Measurements from ENCODE around the gene BMP5.

Gene BMP5

GRCh38 chr6:55729665-55730064 is 145.7 kb downstream of the BMP5 start:
- Histone ChIP-seq H3K4me3 (ENCODE audit: low read length) (no peak overlapping the region), H3K9me3 (ENCODE audit: insufficient read depth, low read length) (no peaks in the 10 kb centered on the region), H3K27me3 (ENCODE audit: low read depth, low read length) (no peaks in the 10 kb centered on the region), H3K4me1 (ENCODE audit: low read length) (no peaks in the 10 kb centered on the region), H3K36me3 (replicated peaks; ENCODE audit: low read depth, low read length) (no peaks in the 10 kb centered on the region), H3K4me2 (ENCODE audit: low read length) (no peak overlapping the region), H3K9ac (ENCODE audit: low read length) (no peak overlapping the region), H3K27ac (ENCODE audit: low read length) (no peak overlapping the region), H2AFZ (ENCODE audit: low read depth, low read length) (no peak overlapping the region), H3K79me2 (ENCODE audit: low read length) (no peaks in the 10 kb centered on the region), H4K20me1 (ENCODE audit: insufficient read depth, low read length) (no peaks in the 10 kb centered on the region)
- TF ChIP-seq, protein P1, sequence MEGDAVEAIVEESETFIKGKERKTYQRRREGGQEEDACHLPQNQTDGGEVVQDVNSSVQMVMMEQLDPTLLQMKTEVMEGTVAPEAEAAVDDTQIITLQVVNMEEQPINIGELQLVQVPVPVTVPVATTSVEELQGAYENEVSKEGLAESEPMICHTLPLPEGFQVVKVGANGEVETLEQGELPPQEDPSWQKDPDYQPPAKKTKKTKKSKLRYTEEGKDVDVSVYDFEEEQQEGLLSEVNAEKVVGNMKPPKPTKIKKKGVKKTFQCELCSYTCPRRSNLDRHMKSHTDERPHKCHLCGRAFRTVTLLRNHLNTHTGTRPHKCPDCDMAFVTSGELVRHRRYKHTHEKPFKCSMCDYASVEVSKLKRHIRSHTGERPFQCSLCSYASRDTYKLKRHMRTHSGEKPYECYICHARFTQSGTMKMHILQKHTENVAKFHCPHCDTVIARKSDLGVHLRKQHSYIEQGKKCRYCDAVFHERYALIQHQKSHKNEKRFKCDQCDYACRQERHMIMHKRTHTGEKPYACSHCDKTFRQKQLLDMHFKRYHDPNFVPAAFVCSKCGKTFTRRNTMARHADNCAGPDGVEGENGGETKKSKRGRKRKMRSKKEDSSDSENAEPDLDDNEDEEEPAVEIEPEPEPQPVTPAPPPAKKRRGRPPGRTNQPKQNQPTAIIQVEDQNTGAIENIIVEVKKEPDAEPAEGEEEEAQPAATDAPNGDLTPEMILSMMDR (IDR thresholded peaks at IDR 0.05; ENCODE audit: low read depth, low read length), result no peak
- no peak for TF ChIP-seq EZH2phosphoT487 (IDR thresholded peaks at IDR 0.05; ENCODE audit: low read depth)

GRCh38 chr6:55726144-55726543 is 149.2 kb downstream of the BMP5 start:
- Histone ChIP-seq H3K9me3 (ENCODE audit: insufficient read depth, low read length) (no peaks in the 10 kb centered on the region), H2AFZ (ENCODE audit: low read depth, low read length) (no peak overlapping the region), H3K4me2 (ENCODE audit: low read length) (no peak overlapping the region), H3K9ac (ENCODE audit: low read length) (no peak overlapping the region), H3K79me2 (ENCODE audit: low read length) (no peaks in the 10 kb centered on the region), H3K4me1 (ENCODE audit: low read length) (no peaks in the 10 kb centered on the region), H3K4me3 (ENCODE audit: low read length) (no peak overlapping the region), H3K27me3 (ENCODE audit: low read depth, low read length) (no peaks in the 10 kb centered on the region), H3K36me3 (replicated peaks; ENCODE audit: low read depth, low read length) (no peaks in the 10 kb centered on the region), H3K27ac (ENCODE audit: low read length) (no peak overlapping the region), H4K20me1 (ENCODE audit: insufficient read depth, low read length) (no peaks in the 10 kb centered on the region)
- no peak for TF ChIP-seq EZH2phosphoT487 (IDR thresholded peaks at IDR 0.05; ENCODE audit: low read depth)
- TF ChIP-seq, protein P1 (IDR thresholded peaks at IDR 0.05; ENCODE audit: low read depth, low read length), result no peak

- Histone ChIP-seq H3K9me3 (ENCODE audit: insufficient read depth, low read length) (no peaks in the 10 kb centered on the region), H2AFZ (ENCODE audit: low read depth, low read length) (no peak overlapping the region), H3K4me3 (ENCODE audit: low read length) (no peak overlapping the region), H3K9ac (ENCODE audit: low read length) (no peak overlapping the region), H3K4me1 (ENCODE audit: low read length) (0 out of 2 replicates have a peak, but pooled peaks cover 3% of the 10 kb centered on the region), H3K36me3 (replicated peaks; ENCODE audit: low read depth, low read length) (no peaks in the 10 kb centered on the region), H3K4me2 (ENCODE audit: low read length) (no peak overlapping the region), H4K20me1 (ENCODE audit: insufficient read depth, low read length) (no peaks in the 10 kb centered on the region), H3K27ac (ENCODE audit: low read length) (no peak overlapping the region), H3K79me2 (ENCODE audit: low read length) (no peaks in the 10 kb centered on the region), H3K27me3 (ENCODE audit: low read depth, low read length) (no peaks in the 10 kb centered on the region)
- no peak for TF ChIP-seq EZH2phosphoT487 (IDR thresholded peaks at IDR 0.05; ENCODE audit: low read depth)
- TF ChIP-seq, protein P1 (IDR thresholded peaks at IDR 0.05; ENCODE audit: low read depth, low read length), result no peak
These were observed 160.6 kb downstream of the BMP5 start for GRCh38 chr6:55714831-55715230.

- Histone ChIP-seq H2AFZ (ENCODE audit: low read depth, low read length) (no peak overlapping the region), H3K27ac (ENCODE audit: low read length) (no peak overlapping the region), H3K9me3 (ENCODE audit: insufficient read depth, low read length) (no peaks in the 10 kb centered on the region), H3K36me3 (replicated peaks; ENCODE audit: low read depth, low read length) (no peaks in the 10 kb centered on the region), H3K4me1 (ENCODE audit: low read length) (0 out of 2 replicates have a peak, but pooled peaks cover 3% of the 10 kb centered on the region), H3K79me2 (ENCODE audit: low read length) (no peaks in the 10 kb centered on the region), H4K20me1 (ENCODE audit: insufficient read depth, low read length) (no peaks in the 10 kb centered on the region), H3K9ac (ENCODE audit: low read length) (no peak overlapping the region), H3K27me3 (ENCODE audit: low read depth, low read length) (no peaks in the 10 kb centered on the region), H3K4me2 (ENCODE audit: low read length) (no peak overlapping the region), H3K4me3 (ENCODE audit: low read length) (no peak overlapping the region)
- TF ChIP-seq, protein P1 (IDR thresholded peaks at IDR 0.05; ENCODE audit: low read depth, low read length), result no peak
- TF ChIP-seq EZH2phosphoT487 (IDR thresholded peaks at IDR 0.05; ENCODE audit: low read depth), result no peak
These were observed 162.0 kb downstream of the BMP5 start for GRCh38 chr6:55713436-55713835.
